Mesodermal cell (in vitro differentiated cells): Measurements from ENCODE around the gene GBE1.

Experiments used
- H3K27ac ChIP-seq: 2 replicates; pipeline ENCODE4 v1.7.0; 2013; ENCODE audit warnings: mild to moderate bottlenecking, low read depth, low read length, moderate library complexity; ENCODE audit not compliant: severe bottlenecking
- H3K36me3 ChIP-seq: 2 replicates; pipeline ENCODE4 v1.7.1; 2013; ENCODE audit warnings: mild to moderate bottlenecking, low read length, moderate library complexity; ENCODE audit not compliant: control insufficient read depth, insufficient read depth
- H3K4me1 ChIP-seq: one replicate; pipeline ENCODE4 v1.7.1; 2013; ENCODE audit warnings: mild to moderate bottlenecking, low read length; ENCODE audit not compliant: insufficient read depth, control insufficient read depth, poor library complexity, severe bottlenecking
- H3K4me3 ChIP-seq: 2 replicates; pipeline ENCODE4 v1.7.0; 2013; ENCODE audit warnings: low read length, control low read depth, mild to moderate bottlenecking; ENCODE audit not compliant: insufficient read depth, poor library complexity, severe bottlenecking; ENCODE audit errors: extremely low read depth
- H3K9me3 ChIP-seq: 2 replicates; pipeline ENCODE4 v1.7.1; 2013; ENCODE audit warnings: mild to moderate bottlenecking, low read length, moderate library complexity; ENCODE audit not compliant: control insufficient read depth
- WGBS, 2 experiments: methylation state at CpG; one replicate each; pipeline ENCODE4 v1.1.5; 2013; ENCODE audit warnings: missing lambda C conversion rate in 2 of 2; ENCODE audit not compliant: insufficient coverage in 2 of 2; 5-methylcytosine and 5-hydroxymethylcytosine counted together

The GBE1 gene

GRCh38 chr3:81699536-81700320 is 61.7 kb downstream of the GBE1 start:
- H3K27ac ChIP-seq: no peak overlapping the region
- H3K9me3 ChIP-seq: no peaks in the 10 kb centered on the region
- H3K4me3 ChIP-seq: no peak overlapping the region
- H3K4me1 ChIP-seq: no peaks in the 10 kb centered on the region
- WGBS, 2 experiments: 90 to 98% methylated on average over 5 to 7 of the region's 8 CpGs
- H3K36me3 ChIP-seq: no peaks in the 10 kb centered on the region

- 100% methylated on average over 1 of the region's 3 CpGs; no CpG with 5 or more reads in 1 of the 2 experiments for WGBS, 2 experiments
- no peak overlapping the region for H3K27ac ChIP-seq
- H3K4me1 ChIP-seq: no peaks in the 10 kb centered on the region
- no peaks in the 10 kb centered on the region for H3K9me3 ChIP-seq
- no peak overlapping the region for H3K4me3 ChIP-seq
- no peaks in the 10 kb centered on the region for H3K36me3 ChIP-seq
Observed at GRCh38 chr3:81696090-81696489, 65.4 kb downstream of the GBE1 start.

GRCh38 chr3:81695302-81695701 is 66.1 kb downstream of the GBE1 start:
- Histone ChIP-seq H3K36me3 (no peaks in the 10 kb centered on the region), H3K27ac (no peak overlapping the region), H3K9me3 (no peaks in the 10 kb centered on the region), H3K4me1 (no peaks in the 10 kb centered on the region), H3K4me3 (no peak overlapping the region)
- WGBS, 2 experiments: 80 to 100% methylated on average over 1 of the region's 2 CpGs

GRCh38 chr3:81694662-81695061 is 66.8 kb downstream of the GBE1 start:
- no peak overlapping the region for H3K4me3 ChIP-seq
- no peak overlapping the region for H3K27ac ChIP-seq
- H3K4me1 ChIP-seq: no peaks in the 10 kb centered on the region
- peaks cover 1% of the 10 kb centered on the region for H3K36me3 ChIP-seq
- no peaks in the 10 kb centered on the region for H3K9me3 ChIP-seq
- 90 to 100% methylated on average over 2 of the region's 5 CpGs for WGBS, 2 experiments

- H3K36me3 ChIP-seq: peaks cover 5% of the 10 kb centered on the region
- H3K27ac ChIP-seq: no peak overlapping the region
- no peaks in the 10 kb centered on the region for H3K4me1 ChIP-seq
- no CpG with 5 or more reads among the region's 1 CpG for WGBS, 2 experiments
- no peaks in the 10 kb centered on the region for H3K9me3 ChIP-seq
- H3K4me3 ChIP-seq: no peak overlapping the region
Observed at GRCh38 chr3:81692766-81693165, 68.7 kb downstream of the GBE1 start.

GRCh38 chr3:81689617-81690016 is 71.8 kb downstream of the GBE1 start:
- Histone ChIP-seq H3K4me1 (no peaks in the 10 kb centered on the region), H3K9me3 (no peaks in the 10 kb centered on the region), H3K27ac (no peak overlapping the region), H3K36me3 (peaks cover 5% of the 10 kb centered on the region), H3K4me3 (no peak overlapping the region)
- WGBS, 2 experiments: 93 to 100% methylated on average over 2 to 3 of the region's 7 CpGs

- 100% methylated on average over 1 of the region's 4 CpGs; no CpG with 5 or more reads in 1 of the 2 experiments for WGBS, 2 experiments
- peaks cover 8% of the 10 kb centered on the region for H3K36me3 ChIP-seq
- no peak overlapping the region for H3K27ac ChIP-seq
- H3K4me3 ChIP-seq: no peak overlapping the region
- no peaks in the 10 kb centered on the region for H3K9me3 ChIP-seq
- no peaks in the 10 kb centered on the region for H3K4me1 ChIP-seq
Observed at GRCh38 chr3:81684751-81685395, 76.6 kb downstream of the GBE1 start.

- no peak overlapping the region for H3K4me3 ChIP-seq
- WGBS, 2 experiments: 91 to 92% methylated on average over 1 to 3 of the region's 5 CpGs
- H3K4me1 ChIP-seq: no peaks in the 10 kb centered on the region
- peaks cover 3% of the 10 kb centered on the region for H3K36me3 ChIP-seq
- H3K27ac ChIP-seq: no peak overlapping the region
- H3K9me3 ChIP-seq: no peaks in the 10 kb centered on the region
Observed at GRCh38 chr3:81676706-81677456, 84.6 kb downstream of the GBE1 start.

GRCh38 chr3:81674690-81675089 is 86.8 kb downstream of the GBE1 start:
- H3K9me3 ChIP-seq: no peaks in the 10 kb centered on the region
- no peak overlapping the region for H3K27ac ChIP-seq
- H3K4me1 ChIP-seq: no peaks in the 10 kb centered on the region
- peaks cover 3% of the 10 kb centered on the region for H3K36me3 ChIP-seq
- H3K4me3 ChIP-seq: no peak overlapping the region

- H3K36me3 ChIP-seq: peaks cover 3% of the 10 kb centered on the region
- H3K9me3 ChIP-seq: no peaks in the 10 kb centered on the region
- WGBS, 2 experiments: 100% methylated on average over 1 of the region's 3 CpGs
- H3K4me1 ChIP-seq: no peaks in the 10 kb centered on the region
- no peak overlapping the region for H3K4me3 ChIP-seq
- no peak overlapping the region for H3K27ac ChIP-seq
Observed at GRCh38 chr3:81668283-81668682, 93.2 kb downstream of the GBE1 start.
